AG04450 (cell line): ENCODE data around the gene RHO. TPM values are rescaled to one million over a fixed set of nuclear protein-coding genes. Genes with fewer than 3 reads are reported as not detected.
"Not testable (repeated sequence)": the region's sequence is repeated elsewhere in the genome, so short reads cannot be mapped to it uniquely, and the experiment has no call there.

ENCODE experiments used
- CTCF ChIA-PET: fragments of 300-600, 350-600 bp; formaldehyde crosslinking; extraction: SDS; loops from one replicate; lab custom pipeline; 2022; ENCODE audit warnings: antibody characterized with exemption, inconsistent platforms; lab: Charles Lee
- POLR2A ChIA-PET: fragments of 350-600 bp; formaldehyde crosslinking; extraction: SDS; loops from one replicate; lab custom pipeline; 2021; ENCODE audit warnings: antibody characterized with exemption, inconsistent platforms; lab: Yijun Ruan, JAX
- DNase-seq: peaks from one replicate; pipeline ENCODE4 v3.0.0-alpha.2; 2011; ENCODE audit warnings: low read depth, low spot score
- H3K27ac ChIP-seq: one replicate; pipeline ENCODE4 v1.5.1; 2012; ENCODE audit warnings: low read depth, low read length, control low read depth
- H3K27me3 ChIP-seq: one replicate; pipeline ENCODE4 v1.6.0; 2012; ENCODE audit warnings: low read length; ENCODE audit not compliant: control insufficient read depth, insufficient read depth
- H3K4me3 ChIP-seq: 2 replicates; pipeline ENCODE4 v1.5.1; 2011; ENCODE audit warnings: mild to moderate bottlenecking, low read depth, low read length, control low read depth
- H3K9me3 ChIP-seq: 2 replicates; pipeline ENCODE4 v1.5.1; 2012; ENCODE audit warnings: low read length; ENCODE audit not compliant: control insufficient read depth, insufficient read depth
- polyA plus RNA-seq: library from polyadenylated mRNA; depleted of rRNA; stranded (reverse); fragments of >200 nt; gene quantifications from 2 replicates; pipeline ENCODE4 v1.2.3, GENCODE V29; 2011
- TF ChIP-seq, protein P1 (sequence below): IDR thresholded peaks from 2 replicates; pipeline ENCODE4 v1.5.1; 2011; ENCODE audit warnings: low read depth, low read length, control low read depth, inconsistent platforms

The RHO gene
- polyA plus RNA-seq, 1 experiment, result not detected

DNA sequence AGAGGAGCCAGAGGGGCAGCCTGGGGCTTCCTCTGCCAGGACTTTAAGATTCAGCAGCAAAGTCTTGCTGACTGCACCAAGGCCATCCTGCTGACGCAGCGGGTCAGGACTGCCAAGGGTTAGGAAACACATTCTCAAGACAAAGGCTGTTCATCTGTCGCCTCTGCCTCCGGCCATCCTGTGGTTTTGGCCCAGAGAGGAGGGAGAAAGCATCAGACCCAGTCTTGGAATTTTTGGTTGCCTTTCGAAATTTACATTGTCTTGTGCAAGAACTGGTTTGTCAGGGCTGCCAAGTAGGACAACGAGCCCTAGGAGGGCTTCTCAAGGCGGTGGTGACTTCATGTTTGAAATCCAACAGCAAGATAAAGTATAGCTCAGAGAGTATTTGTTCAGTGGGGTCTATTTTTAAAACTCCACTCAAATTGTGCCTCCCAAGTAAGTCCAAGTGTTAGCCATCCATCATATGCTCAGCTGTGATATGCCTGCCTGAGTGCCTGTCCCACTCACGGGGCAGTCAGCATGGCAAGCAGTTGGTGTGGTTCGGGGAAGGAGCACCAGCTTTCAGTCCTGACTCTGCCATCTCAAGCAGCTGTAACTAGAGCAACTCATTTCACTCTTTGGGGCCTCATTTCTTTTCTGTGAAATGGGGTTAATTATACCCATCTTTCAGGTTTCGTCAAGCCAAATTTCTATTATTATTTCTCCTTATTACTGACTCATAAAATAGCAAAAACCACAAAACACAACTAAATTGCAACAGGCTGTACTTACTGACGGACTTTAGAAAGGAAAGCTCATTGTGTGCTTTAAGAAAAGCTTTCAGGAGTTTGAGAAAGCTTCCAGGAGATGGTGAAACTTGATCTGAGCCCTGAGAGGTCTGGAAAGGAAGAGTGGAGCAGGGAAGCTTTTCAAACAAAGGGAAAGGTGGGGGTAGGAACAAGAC lies 42.4 kb upstream of the RHO start:
- TF ChIP-seq, protein P1, sequence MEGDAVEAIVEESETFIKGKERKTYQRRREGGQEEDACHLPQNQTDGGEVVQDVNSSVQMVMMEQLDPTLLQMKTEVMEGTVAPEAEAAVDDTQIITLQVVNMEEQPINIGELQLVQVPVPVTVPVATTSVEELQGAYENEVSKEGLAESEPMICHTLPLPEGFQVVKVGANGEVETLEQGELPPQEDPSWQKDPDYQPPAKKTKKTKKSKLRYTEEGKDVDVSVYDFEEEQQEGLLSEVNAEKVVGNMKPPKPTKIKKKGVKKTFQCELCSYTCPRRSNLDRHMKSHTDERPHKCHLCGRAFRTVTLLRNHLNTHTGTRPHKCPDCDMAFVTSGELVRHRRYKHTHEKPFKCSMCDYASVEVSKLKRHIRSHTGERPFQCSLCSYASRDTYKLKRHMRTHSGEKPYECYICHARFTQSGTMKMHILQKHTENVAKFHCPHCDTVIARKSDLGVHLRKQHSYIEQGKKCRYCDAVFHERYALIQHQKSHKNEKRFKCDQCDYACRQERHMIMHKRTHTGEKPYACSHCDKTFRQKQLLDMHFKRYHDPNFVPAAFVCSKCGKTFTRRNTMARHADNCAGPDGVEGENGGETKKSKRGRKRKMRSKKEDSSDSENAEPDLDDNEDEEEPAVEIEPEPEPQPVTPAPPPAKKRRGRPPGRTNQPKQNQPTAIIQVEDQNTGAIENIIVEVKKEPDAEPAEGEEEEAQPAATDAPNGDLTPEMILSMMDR, result no peak
- no peaks in the 10 kb centered on the region for H3K9me3 ChIP-seq
- peak; percentile 71 for DNase-seq
- no peaks in the 10 kb centered on the region for H3K27me3 ChIP-seq
- H3K27ac ChIP-seq, result peak overlapping the region; percentile 89
- CTCF ChIA-PET, result interaction anchor here (0.6 to 4.3 kb wide), 7 partner anchors 44 to 448 kb away, joined by 3 to 23 read pairs (median 6); no protein-coding TSS in a partner anchor
- H3K4me3 ChIP-seq, result no peak overlapping the region
- POLR2A ChIA-PET, result interaction anchor here (0.6 to 1.9 kb wide), 5 partner anchors 8 to 110 kb away, joined by 3 to 5 read pairs (median 3); no protein-coding TSS in a partner anchor

DNA sequence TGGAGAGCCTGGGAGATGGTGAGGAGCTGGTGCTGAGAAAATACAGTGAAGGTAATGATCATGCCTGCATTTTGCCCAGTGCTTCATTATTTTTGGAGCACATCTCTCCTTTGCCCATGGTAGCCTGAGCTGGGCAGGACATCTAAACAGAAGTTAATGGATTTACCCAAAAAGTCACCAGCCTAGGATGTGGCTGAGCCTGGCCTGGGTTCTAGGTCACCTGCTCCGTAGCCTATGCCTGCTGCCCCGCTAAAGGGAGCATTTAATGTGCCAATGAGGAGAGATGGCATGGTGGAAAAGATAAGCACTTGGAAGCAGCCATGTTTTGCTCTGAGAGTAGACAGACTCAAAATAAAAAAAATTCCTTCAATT lies 41.8 kb upstream of the RHO start:
- Histone ChIP-seq H3K9me3 (no peaks in the 10 kb centered on the region), H3K4me3 (no peak overlapping the region; the same call in 1 of the 2 replicates), H3K27me3 (no peaks in the 10 kb centered on the region), H3K27ac (peak overlapping the region; percentile 89)
- ChIA-PET POLR2A (interaction anchor here (0.6 to 1.9 kb wide), 5 partner anchors 8 to 110 kb away, joined by 3 to 5 read pairs (median 3); no protein-coding TSS in a partner anchor), CTCF (interaction anchor here (0.8 to 4.3 kb wide), 7 partner anchors 45 to 448 kb away, joined by 3 to 23 read pairs (median 6); no protein-coding TSS in a partner anchor)
- no peak for DNase-seq
- TF ChIP-seq, protein P1, result no peak

DNA sequence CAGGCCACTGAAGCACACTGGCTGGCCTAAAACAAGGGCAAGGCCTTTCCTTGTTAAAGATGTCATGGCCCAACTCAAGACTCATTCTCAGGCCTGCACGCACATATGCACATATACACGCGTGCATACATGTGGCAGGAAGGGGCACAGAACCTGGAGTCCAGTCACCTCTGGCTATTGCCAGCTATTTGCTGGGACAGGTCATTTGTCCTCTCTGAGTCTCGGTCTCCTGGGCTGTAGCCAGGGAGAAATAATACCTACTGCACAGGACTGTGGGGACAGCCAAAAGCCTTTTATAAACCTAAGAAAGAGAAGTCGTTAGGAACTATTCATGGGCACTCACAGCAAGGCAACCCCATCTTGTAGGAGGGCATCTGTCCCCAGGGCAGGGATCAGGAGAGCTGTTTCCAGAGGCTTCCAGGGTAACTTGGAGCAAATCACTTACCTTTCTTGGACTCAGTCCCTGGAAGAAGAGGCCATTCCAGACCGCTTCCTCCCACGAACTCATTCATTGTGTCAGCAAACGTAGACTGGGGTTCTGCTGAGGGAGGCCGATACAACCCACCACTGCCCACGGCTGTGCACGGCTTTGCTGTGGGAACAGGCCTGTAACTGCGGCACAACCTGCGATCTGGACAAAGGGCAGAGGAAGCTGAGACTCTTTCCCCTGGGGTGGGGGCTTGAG lies 41.1 kb upstream of the RHO start:
- CTCF ChIA-PET, result interaction anchor here (0.8 to 4.3 kb wide), 7 partner anchors 46 to 447 kb away, joined by 3 to 23 read pairs (median 6); no protein-coding TSS in a partner anchor
- POLR2A ChIA-PET, result interaction anchor here (1.0 to 1.7 kb wide), 2 partner anchors 12 to 46 kb away, joined by 3 to 5 read pairs; no protein-coding TSS in a partner anchor
- peak overlapping the region; percentile 89 for H3K27ac ChIP-seq
- H3K9me3 ChIP-seq, result no peaks in the 10 kb centered on the region
- H3K27me3 ChIP-seq, result no peaks in the 10 kb centered on the region
- TF ChIP-seq, protein P1, result no peak
- H3K4me3 ChIP-seq, result no peak overlapping the region
- DNase-seq, result no peak

DNA sequence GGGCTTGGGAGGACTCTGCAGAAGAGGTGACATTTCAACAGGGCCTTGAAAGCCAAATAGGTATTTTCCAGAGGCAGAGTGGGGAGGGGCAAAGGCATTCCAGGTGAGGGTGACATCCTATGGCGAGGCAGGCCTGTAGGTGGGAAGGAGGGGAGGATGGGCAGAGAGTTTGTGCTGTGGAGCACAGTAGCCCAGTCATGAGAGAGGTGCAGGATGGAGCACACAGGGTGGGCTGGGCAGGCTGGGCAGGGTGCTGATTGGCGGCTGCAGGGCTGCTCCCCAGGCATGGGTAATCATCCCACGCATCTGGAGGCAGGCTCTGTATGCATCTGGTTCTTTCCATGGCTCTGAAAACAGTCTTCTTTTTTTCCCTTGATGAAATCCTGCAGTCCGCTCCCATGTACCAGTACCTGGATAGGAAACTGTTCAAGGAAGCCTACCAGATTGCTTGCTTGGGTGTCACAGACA lies 40.5 kb upstream of the RHO start:
- H3K27me3 ChIP-seq, H3K27ac ChIP-seq, DNase-seq, H3K4me3 ChIP-seq, POLR2A ChIA-PET, H3K9me3 ChIP-seq: not testable (repeated sequence)
- CTCF ChIA-PET, result interaction anchor here (2.5 to 4.3 kb wide), 2 partner anchors 105 to 446 kb away, joined by 6 to 23 read pairs; no protein-coding TSS in a partner anchor

DNA sequence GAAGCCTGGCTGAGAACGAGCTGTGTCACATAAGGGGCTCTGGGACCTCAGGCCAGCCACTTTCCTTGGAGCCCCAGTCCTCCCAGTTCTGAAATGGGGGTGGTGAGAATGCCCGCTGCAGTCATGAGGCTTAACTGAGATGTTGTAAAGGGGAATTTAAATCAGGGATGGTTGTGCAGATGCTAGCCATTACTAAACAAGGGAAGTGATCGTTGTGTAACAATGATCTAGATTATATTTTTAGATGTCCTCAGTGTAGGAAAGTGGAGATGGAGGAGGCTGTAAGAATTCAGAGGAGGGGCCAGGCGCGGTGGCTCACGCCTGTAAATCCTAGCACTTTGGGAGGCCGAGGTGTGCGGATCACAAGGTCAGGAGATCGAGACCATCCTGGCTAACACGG lies 39.2 kb upstream of the RHO start:
- POLR2A ChIA-PET, result not testable (repeated sequence)
- CTCF ChIA-PET, result interaction anchor here (0.7 to 3.8 kb wide), 16 partner anchors 9 to 403 kb away, joined by 4 to 46 read pairs (median 6); no protein-coding TSS in a partner anchor

More for the DNA sequence above, 39.2 kb upstream of the RHO start:
- not testable (repeated sequence) for H3K27ac ChIP-seq, H3K27me3 ChIP-seq, H3K4me3 ChIP-seq, H3K9me3 ChIP-seq, DNase-seq
